Mononuclear cell (primary cell): ENCODE results near the gene P2RY13. TPM values are rescaled to one million over a fixed set of nuclear protein-coding genes. Genes with fewer than 3 reads are reported as not detected.

ENCODE experiments used
- H3K27me3 ChIP-seq: 2 replicates; pipeline ENCODE4 v1.6.0; 2011; ENCODE audit warnings: low read length, control low read depth; ENCODE audit not compliant: insufficient read depth
- H3K4me1 ChIP-seq: 2 replicates; pipeline ENCODE4 v1.5.1; 2011; ENCODE audit warnings: mild to moderate bottlenecking, low read length, control low read depth; ENCODE audit not compliant: insufficient read depth
- H3K4me3 ChIP-seq: 2 replicates; pipeline ENCODE4 v1.5.1; 2011; ENCODE audit warnings: mild to moderate bottlenecking, low read length, moderate library complexity
- H3K9me3 ChIP-seq: 2 replicates; pipeline ENCODE4 v1.5.1; 2011; ENCODE audit warnings: low read depth, mild to moderate bottlenecking, control low read depth, low read length
- total RNA-seq: library from RNA; depleted of rRNA; stranded (reverse); fragments of >200 nt; gene quantifications from one replicate; pipeline ENCODE4 v1.2.3, GENCODE V29; 2012

Gene P2RY13
- 14.9 TPM for total RNA-seq

- Histone ChIP-seq H3K9me3 (no peaks in the 10 kb centered on the region), H3K4me1 (peaks cover 50% of the 10 kb centered on the region), H3K4me3 (peak within 1 kb of the TSS; percentile 68), H3K27me3 (no peaks in the 10 kb centered on the region)
These were observed at the start of gene P2RY13 for GRCh38 chr3:151329363-151329762. Gene P2RY13, minus strand, starts transcription at chr3:151329549. Its CDS starts 21 bp downstream, at chr3:151329528.

- no peaks in the 10 kb centered on the region for H3K27me3 ChIP-seq
- H3K9me3 ChIP-seq: no peaks in the 10 kb centered on the region
- no peak overlapping the region for H3K4me3 ChIP-seq
- peaks cover 7% of the 10 kb centered on the region for H3K4me1 ChIP-seq
These were observed 48.5 kb upstream of the P2RY13 start for GRCh38 chr3:151377768-151378385.

- no peaks in the 10 kb centered on the region for H3K9me3 ChIP-seq
- no peaks in the 10 kb centered on the region for H3K4me1 ChIP-seq
- no peak overlapping the region for H3K4me3 ChIP-seq
- no peaks in the 10 kb centered on the region for H3K27me3 ChIP-seq
These were observed 42.9 kb upstream of the P2RY13 start for GRCh38 chr3:151372063-151372820.

GRCh38 chr3:151371526-151371925 is 42.2 kb upstream of the P2RY13 start:
- no peak overlapping the region for H3K4me3 ChIP-seq
- H3K4me1 ChIP-seq: no peaks in the 10 kb centered on the region
- no peaks in the 10 kb centered on the region for H3K27me3 ChIP-seq
- H3K9me3 ChIP-seq: no peaks in the 10 kb centered on the region

GRCh38 chr3:151367448-151367847 is 38.1 kb upstream of the P2RY13 start:
- Histone ChIP-seq H3K4me3 (no peak overlapping the region), H3K9me3 (no peaks in the 10 kb centered on the region), H3K27me3 (no peaks in the 10 kb centered on the region), H3K4me1 (peaks cover 14% of the 10 kb centered on the region)

- peaks cover 19% of the 10 kb centered on the region for H3K4me1 ChIP-seq
- no peaks in the 10 kb centered on the region for H3K27me3 ChIP-seq
- no peak overlapping the region for H3K4me3 ChIP-seq
- no peaks in the 10 kb centered on the region for H3K9me3 ChIP-seq
These were observed 37.6 kb upstream of the P2RY13 start for GRCh38 chr3:151366993-151367392.

GRCh38 chr3:151362751-151363174 is 33.4 kb upstream of the P2RY13 start:
- no peak overlapping the region for H3K4me3 ChIP-seq
- no peaks in the 10 kb centered on the region for H3K9me3 ChIP-seq
- no peaks in the 10 kb centered on the region for H3K27me3 ChIP-seq
- peaks cover 23% of the 10 kb centered on the region for H3K4me1 ChIP-seq

GRCh38 chr3:151357463-151357850 is 28.1 kb upstream of the P2RY13 start:
- H3K4me1 ChIP-seq: peaks cover 22% of the 10 kb centered on the region
- H3K4me3 ChIP-seq: no peak overlapping the region
- H3K9me3 ChIP-seq: no peaks in the 10 kb centered on the region
- H3K27me3 ChIP-seq: no peaks in the 10 kb centered on the region

- no peaks in the 10 kb centered on the region for H3K27me3 ChIP-seq
- H3K4me3 ChIP-seq: no peak overlapping the region
- H3K9me3 ChIP-seq: no peaks in the 10 kb centered on the region
- H3K4me1 ChIP-seq: peaks cover 22% of the 10 kb centered on the region
These were observed 27.6 kb upstream of the P2RY13 start for GRCh38 chr3:151356794-151357462.

- no peak overlapping the region for H3K4me3 ChIP-seq
- peaks cover 58% of the 10 kb centered on the region for H3K4me1 ChIP-seq
- H3K9me3 ChIP-seq: no peaks in the 10 kb centered on the region
- no peaks in the 10 kb centered on the region for H3K27me3 ChIP-seq
These were observed 22.3 kb upstream of the P2RY13 start for GRCh38 chr3:151351648-151352047.

GRCh38 chr3:151351219-151351618 is 21.9 kb upstream of the P2RY13 start:
- H3K4me3 ChIP-seq: no peak overlapping the region
- H3K9me3 ChIP-seq: no peaks in the 10 kb centered on the region
- H3K27me3 ChIP-seq: no peaks in the 10 kb centered on the region
- H3K4me1 ChIP-seq: peaks cover 63% of the 10 kb centered on the region

- Histone ChIP-seq H3K4me3 (no peak overlapping the region), H3K27me3 (no peaks in the 10 kb centered on the region), H3K9me3 (no peaks in the 10 kb centered on the region), H3K4me1 (peaks cover 64% of the 10 kb centered on the region)
These were observed 21.3 kb upstream of the P2RY13 start for GRCh38 chr3:151350656-151351055.

- no peak overlapping the region for H3K4me3 ChIP-seq
- H3K27me3 ChIP-seq: no peaks in the 10 kb centered on the region
- H3K4me1 ChIP-seq: peaks cover 71% of the 10 kb centered on the region
- no peaks in the 10 kb centered on the region for H3K9me3 ChIP-seq
These were observed 18.1 kb upstream of the P2RY13 start for GRCh38 chr3:151347432-151347831.

GRCh38 chr3:151346292-151346691 is 16.9 kb upstream of the P2RY13 start:
- Histone ChIP-seq H3K4me3 (peak overlapping the region; percentile 5), H3K27me3 (no peaks in the 10 kb centered on the region), H3K9me3 (no peaks in the 10 kb centered on the region), H3K4me1 (peaks cover 61% of the 10 kb centered on the region)

- Histone ChIP-seq H3K4me3 (peak overlapping the region; percentile 5), H3K27me3 (no peaks in the 10 kb centered on the region), H3K9me3 (no peaks in the 10 kb centered on the region), H3K4me1 (peaks cover 57% of the 10 kb centered on the region)
These were observed 16.5 kb upstream of the P2RY13 start for GRCh38 chr3:151345859-151346258.
